BJ (cell line): ENCODE data around the gene HOOK2. TPM values are rescaled to one million over a fixed set of nuclear protein-coding genes. Genes with fewer than 3 reads are reported as not detected.
"Not testable (repeated sequence)": the region's sequence is repeated elsewhere in the genome, so short reads cannot be mapped to it uniquely, and the experiment has no call there.

ENCODE experiments used
- CTCF ChIA-PET: fragments of 350-600 bp; formaldehyde crosslinking; extraction: SDS; loops from one replicate; lab custom pipeline; 2021; ENCODE audit warnings: antibody characterized with exemption, inconsistent platforms; lab: Yijun Ruan, JAX
- POLR2A ChIA-PET: fragments of 300-600 bp; sonication (Branson Sonifier 250); formaldehyde crosslinking; extraction: SDS; loops from one replicate; lab custom pipeline; 2021; ENCODE audit warnings: antibody characterized with exemption; lab: Charles Lee
- DNase-seq: peaks from one replicate; pipeline ENCODE4 v3.0.0-alpha.2; 2011; ENCODE audit warnings: low read depth
- H3K27me3 ChIP-seq: 2 replicates; pipeline ENCODE4 v1.6.0; 2011; ENCODE audit warnings: low read length; ENCODE audit not compliant: control insufficient read depth, insufficient read depth
- H3K36me3 ChIP-seq: 2 replicates; pipeline ENCODE4 v1.5.1; 2011; ENCODE audit warnings: low read length; ENCODE audit not compliant: control insufficient read depth, insufficient read depth
- H3K4me3 ChIP-seq: 2 replicates; pipeline ENCODE4 v1.5.1; 2011; ENCODE audit warnings: low read depth, mild to moderate bottlenecking, control low read depth, low read length
- polyA minus RNA-seq: library from RNA; depleted of rRNA, polyadenylated mRNA; stranded (reverse); fragments of >200 nt; gene quantifications from 2 replicates; pipeline ENCODE4 v1.2.3, GENCODE V29; 2011; rRNA and poly(A)+ RNA removed
- polyA plus RNA-seq: library from polyadenylated mRNA; depleted of rRNA; stranded (reverse); fragments of >200 nt; gene quantifications from 2 replicates; pipeline ENCODE4 v1.2.3, GENCODE V29; 2011; rRNA removed
- TF ChIP-seq, protein P1 (sequence below): IDR thresholded peaks from 2 replicates; pipeline ENCODE4 v1.5.1; 2011; ENCODE audit warnings: low read depth, mild to moderate bottlenecking, control low read depth, inconsistent platforms, low read length, moderate library complexity; ENCODE audit not compliant: insufficient read depth

The HOOK2 gene, protein sequence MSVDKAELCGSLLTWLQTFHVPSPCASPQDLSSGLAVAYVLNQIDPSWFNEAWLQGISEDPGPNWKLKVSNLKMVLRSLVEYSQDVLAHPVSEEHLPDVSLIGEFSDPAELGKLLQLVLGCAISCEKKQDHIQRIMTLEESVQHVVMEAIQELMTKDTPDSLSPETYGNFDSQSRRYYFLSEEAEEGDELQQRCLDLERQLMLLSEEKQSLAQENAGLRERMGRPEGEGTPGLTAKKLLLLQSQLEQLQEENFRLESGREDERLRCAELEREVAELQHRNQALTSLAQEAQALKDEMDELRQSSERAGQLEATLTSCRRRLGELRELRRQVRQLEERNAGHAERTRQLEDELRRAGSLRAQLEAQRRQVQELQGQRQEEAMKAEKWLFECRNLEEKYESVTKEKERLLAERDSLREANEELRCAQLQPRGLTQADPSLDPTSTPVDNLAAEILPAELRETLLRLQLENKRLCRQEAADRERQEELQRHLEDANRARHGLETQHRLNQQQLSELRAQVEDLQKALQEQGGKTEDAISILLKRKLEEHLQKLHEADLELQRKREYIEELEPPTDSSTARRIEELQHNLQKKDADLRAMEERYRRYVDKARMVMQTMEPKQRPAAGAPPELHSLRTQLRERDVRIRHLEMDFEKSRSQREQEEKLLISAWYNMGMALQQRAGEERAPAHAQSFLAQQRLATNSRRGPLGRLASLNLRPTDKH
- 6.3 and 10.4 TPM in 2 replicates for polyA plus RNA-seq
- polyA minus RNA-seq: 7.0 and 8.1 TPM in 2 replicates

DNA sequence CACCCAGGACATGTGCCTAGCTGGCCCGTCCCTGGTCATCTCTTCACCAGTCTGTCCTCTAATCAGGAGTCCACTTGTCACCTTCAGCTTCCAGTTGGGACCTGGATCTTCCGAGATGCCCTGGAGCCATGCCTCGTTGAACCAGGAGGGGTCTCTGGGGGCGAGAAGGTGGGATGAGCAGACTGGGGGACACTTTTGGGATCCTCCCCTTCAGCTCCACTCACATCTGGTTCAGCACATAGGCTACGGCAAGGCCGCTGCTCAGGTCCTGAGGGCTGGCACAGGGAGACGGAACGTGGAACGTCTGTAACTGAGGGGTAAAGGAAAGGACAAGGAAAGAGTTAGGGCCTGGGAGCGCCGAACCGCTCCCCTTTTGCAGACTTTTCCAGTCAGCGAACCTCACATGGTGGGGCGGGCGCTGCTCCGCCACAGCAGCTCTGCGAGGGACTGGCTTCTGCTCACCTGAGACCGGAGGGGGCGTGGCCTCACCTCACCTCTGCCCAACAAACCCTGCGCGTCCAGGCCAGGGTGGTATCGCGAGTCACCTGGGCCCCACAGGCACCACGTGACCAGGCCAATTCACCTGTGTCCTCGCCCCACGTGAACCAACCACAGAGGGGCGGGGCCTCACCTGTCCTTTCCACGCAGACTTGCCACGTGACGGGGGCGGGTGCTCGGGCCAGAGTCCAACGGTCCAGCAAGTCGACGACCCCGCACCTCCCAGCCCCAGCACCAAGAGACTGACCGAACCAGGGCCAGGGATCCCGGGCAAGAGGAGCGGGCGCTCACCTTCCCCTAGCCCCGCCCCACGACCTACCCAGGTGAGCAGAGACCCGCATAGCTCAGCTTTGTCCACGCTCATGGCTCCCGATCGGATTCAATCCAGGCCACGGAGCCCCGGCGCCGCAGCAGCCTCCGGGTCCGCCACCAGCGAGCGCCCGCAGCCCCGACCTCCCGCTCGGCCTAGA lies at the start of gene HOOK2:
HOOK2 (minus strand) TSS at position 965 of the 968 bp plus-strand sequence; CDS start at position 862, 103 bp downstream.
- CTCF ChIA-PET: interaction anchor here (1.3 to 28.6 kb wide), 7 partner anchors 9 to 75 kb away, joined by 4 to 874 read pairs (median 20); partner anchors contain the start of genes JUNB, PRDX2, RNASEH2A and THSD8
- TF ChIP-seq, protein P1, sequence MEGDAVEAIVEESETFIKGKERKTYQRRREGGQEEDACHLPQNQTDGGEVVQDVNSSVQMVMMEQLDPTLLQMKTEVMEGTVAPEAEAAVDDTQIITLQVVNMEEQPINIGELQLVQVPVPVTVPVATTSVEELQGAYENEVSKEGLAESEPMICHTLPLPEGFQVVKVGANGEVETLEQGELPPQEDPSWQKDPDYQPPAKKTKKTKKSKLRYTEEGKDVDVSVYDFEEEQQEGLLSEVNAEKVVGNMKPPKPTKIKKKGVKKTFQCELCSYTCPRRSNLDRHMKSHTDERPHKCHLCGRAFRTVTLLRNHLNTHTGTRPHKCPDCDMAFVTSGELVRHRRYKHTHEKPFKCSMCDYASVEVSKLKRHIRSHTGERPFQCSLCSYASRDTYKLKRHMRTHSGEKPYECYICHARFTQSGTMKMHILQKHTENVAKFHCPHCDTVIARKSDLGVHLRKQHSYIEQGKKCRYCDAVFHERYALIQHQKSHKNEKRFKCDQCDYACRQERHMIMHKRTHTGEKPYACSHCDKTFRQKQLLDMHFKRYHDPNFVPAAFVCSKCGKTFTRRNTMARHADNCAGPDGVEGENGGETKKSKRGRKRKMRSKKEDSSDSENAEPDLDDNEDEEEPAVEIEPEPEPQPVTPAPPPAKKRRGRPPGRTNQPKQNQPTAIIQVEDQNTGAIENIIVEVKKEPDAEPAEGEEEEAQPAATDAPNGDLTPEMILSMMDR: no peak
- DNase-seq: no peak

DNA sequence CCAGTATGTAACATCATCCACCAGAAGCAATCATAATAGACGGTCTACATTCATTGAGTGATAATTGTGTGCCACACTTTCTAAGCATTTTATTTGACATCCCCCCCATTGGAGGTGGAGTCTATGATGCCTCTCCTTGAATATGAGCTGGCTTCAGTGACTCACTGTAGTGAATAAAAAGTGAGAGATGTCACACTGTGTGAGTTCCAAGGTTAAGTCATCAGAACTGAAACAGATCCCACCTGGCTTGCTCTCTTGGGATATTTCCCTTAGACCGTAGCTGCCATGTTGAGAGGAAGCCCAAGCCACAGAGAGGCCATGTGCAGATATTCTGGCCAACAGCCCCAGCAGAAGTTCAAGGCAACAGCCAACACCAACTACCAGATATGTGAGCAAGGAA lies 46.4 kb upstream of the HOOK2 start:
- Histone ChIP-seq H3K4me3 (no peak overlapping the region), H3K36me3 (no peaks in the 10 kb centered on the region), H3K27me3 (no peaks in the 10 kb centered on the region)
- ChIA-PET POLR2A (no interaction called here), CTCF (interaction anchor here (1.2 to 1.9 kb wide), 2 partner anchors 56 to 62 kb away, joined by 3 to 9 read pairs; no protein-coding TSS in a partner anchor)
- DNase-seq: no peak
- TF ChIP-seq, protein P1: no peak

More for the DNA sequence above, at the start of gene HOOK2:
- Histone ChIP-seq H3K27me3 (no peaks in the 10 kb centered on the region), H3K4me3 (peak within 1 kb of the TSS; percentile 86), H3K36me3 (peaks cover 2% of the 10 kb centered on the region)
- POLR2A ChIA-PET: no interaction called here

DNA sequence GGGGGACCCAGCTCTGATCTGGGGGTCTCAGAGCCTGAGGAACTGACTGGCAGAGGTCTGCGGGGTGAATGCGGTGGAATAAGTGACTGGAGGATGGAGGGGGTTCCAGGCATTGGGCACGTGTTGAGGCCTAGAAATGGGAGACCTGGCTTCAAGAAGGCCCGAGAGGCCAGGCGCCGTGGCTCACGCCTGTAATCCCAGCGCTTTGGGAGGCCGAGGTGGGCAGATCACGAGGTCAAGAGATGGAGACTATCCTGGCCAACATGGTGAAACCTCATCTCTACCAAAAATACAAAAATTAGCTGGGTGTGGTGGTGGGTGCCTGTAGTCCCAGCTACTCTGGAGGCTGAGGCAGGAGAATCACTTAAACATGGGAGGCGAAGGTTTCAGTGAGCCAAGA lies 42.5 kb upstream of the HOOK2 start:
- DNase-seq, H3K27me3 ChIP-seq, H3K36me3 ChIP-seq, POLR2A ChIA-PET, H3K4me3 ChIP-seq: not testable (repeated sequence)
- CTCF ChIA-PET: interaction anchor here (0.9 to 3.1 kb wide), 2 partner anchors 22 to 30 kb away, joined by 3 to 8 read pairs; no protein-coding TSS in a partner anchor

DNA sequence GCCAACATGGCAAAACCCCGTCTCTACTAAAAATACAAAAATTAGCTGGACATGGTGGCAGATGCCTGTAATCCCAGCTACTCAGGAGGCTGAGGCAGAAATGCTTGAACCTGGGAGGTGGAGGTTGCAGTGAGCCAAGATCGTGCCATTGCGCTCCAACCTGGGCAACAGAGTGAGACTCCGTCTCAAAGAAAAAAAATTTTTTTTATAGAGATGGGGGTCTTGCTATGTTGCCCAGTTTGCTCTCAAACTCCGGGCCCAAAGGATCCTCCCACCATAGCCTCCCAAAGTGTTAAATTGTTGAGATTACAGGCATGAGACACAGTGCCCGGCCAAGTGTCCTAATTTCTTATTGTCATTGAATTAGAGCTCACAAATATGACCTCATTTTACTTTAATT lies 41.8 kb upstream of the HOOK2 start:
- H3K36me3 ChIP-seq, H3K27me3 ChIP-seq, DNase-seq, POLR2A ChIA-PET, H3K4me3 ChIP-seq: not testable (repeated sequence)
- CTCF ChIA-PET: interaction anchor here (0.5 to 3.1 kb wide), 6 partner anchors 21 to 253 kb away, joined by 3 to 8 read pairs (median 3); no protein-coding TSS in a partner anchor

DNA sequence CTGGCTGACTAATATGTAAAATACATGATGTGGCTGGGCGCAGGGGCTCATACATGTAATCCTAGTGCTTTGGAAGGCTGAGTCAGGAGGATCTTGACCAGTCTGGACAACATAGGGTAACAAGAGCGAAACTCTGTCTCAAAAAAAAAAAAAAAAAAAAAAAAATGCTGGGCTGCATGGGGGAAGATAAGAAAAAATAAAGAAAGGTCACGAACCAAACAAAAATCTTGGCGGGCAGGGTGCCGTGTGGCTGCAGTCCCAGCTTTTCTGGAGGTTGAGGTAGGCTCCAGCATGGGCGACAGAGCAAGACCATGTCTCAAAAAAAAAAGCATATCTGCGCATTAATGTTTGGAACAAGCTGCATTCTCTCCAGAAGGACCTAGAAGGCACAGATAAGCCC lies 39.7 kb upstream of the HOOK2 start:
- DNase-seq: no peak
- TF ChIP-seq, protein P1: no peak

More for the DNA sequence above, 39.7 kb upstream of the HOOK2 start:
- ChIA-PET POLR2A (interaction anchor here (0.7 kb wide), 1 partner anchor 11 kb away, joined by 5 read pairs; no protein-coding TSS in a partner anchor), CTCF (interaction anchor here (0.6 to 1.7 kb wide), 6 partner anchors 9 to 1172 kb away, joined by 3 to 7 read pairs (median 4); partner anchors contain the start of genes PRDX2, RNASEH2A and THSD8)
- Histone ChIP-seq H3K27me3 (no peaks in the 10 kb centered on the region), H3K4me3 (no peak overlapping the region), H3K36me3 (peaks cover under 1% of the 10 kb centered on the region)
